Left cardiac atrium (tissue), 4 donors: ENCODE results near the gene LZTS3. TPM values are rescaled to one million over a fixed set of nuclear protein-coding genes. Genes with fewer than 3 reads are reported as not detected.

Experiments used
- ATAC-seq, 2 donors: fragments of 200-7000 bp; cut with Tn5 transposase; one replicate each; pipeline ENCODE4 v1.9.1; 2020; ENCODE audit warnings: mild to moderate bottlenecking in 2 of 2, moderate library complexity in 2 of 2
- DNase-seq: peaks from one replicate; pipeline ENCODE4 v3.0.0-alpha.2; 2020
- intact Hi-C, 2 donors: fragments of 100-400 bp; cut with DNase I; formaldehyde crosslinking; loops; one replicate each; pipeline versions ENCODE4 v1.14.1 to v1.15.1; 2022 to 2023
- total RNA-seq, 2 donors: library from RNA; stranded (reverse); fragmentation: NEBNext Ultra II Directional; extraction: Animal tissue kit (Norgen Biotek cat#: 25700); gene quantifications; one replicate each; pipeline ENCODE4 v1.2.1, GENCODE V29; 2021
- donor health status: DM: no; HTN: yes; CAD: no.
- donor health status: DM: no; HTN: yes; CAD: no; lungs with severe emphysema.
- donor health status: DM: yes; HTN: yes; CAD: no.
- donor health status: Dilated cardiomyopathy.

LZTS3 gene
- total RNA-seq, 2 donors from 2014 or later: 12.0 to 13.2 TPM

- DNase-seq (no peak), ATAC-seq (no peak)
- intact Hi-C loops: loop anchor here in 1 of 2 donors (10.0 kb wide), 1 partner anchor 232 kb away; the partner anchor contains the start of gene DNAAF9
Measured at GRCh38 chr20:3172126-3172932, 1.0 kb downstream of the LZTS3 start.

- DNase-seq: no peak
- intact Hi-C loops: loop anchor here in 1 of 2 donors (10.0 kb wide), 1 partner anchor 233 kb away; the partner anchor contains the start of gene DNAAF9
- ATAC-seq: no peak
Measured at GRCh38 chr20:3171391-3172125, 1.8 kb downstream of the LZTS3 start.

- no peak for DNase-seq
- intact Hi-C loops: no loop called here
- no peak for ATAC-seq
Measured at GRCh38 chr20:3168829-3169590, 4.3 kb downstream of the LZTS3 start.

- no peak for DNase-seq
- intact Hi-C loops: no loop called here
- ATAC-seq: peak in 1 of 2 donors; percentile 8
Measured at GRCh38 chr20:3168079-3168828, 5.1 kb downstream of the LZTS3 start.

- DNase-seq (no peak), ATAC-seq (no peak)
- intact Hi-C loops: no loop called here
Measured at GRCh38 chr20:3167738-3168078, 5.6 kb downstream of the LZTS3 start.

- ATAC-seq: no peak
- DNase-seq: no peak
- intact Hi-C loops: no loop called here
Measured at GRCh38 chr20:3166913-3167342, 6.4 kb downstream of the LZTS3 start.

- no peak for ATAC-seq
- intact Hi-C loops: no loop called here
- no peak for DNase-seq
Measured at GRCh38 chr20:3166338-3166912, 6.9 kb downstream of the LZTS3 start.

- DNase-seq (peak; percentile 70), ATAC-seq (peak in 1 of 2 donors; percentile 28)
- intact Hi-C loops: no loop called here
Measured at GRCh38 chr20:3165473-3166337, 7.6 kb downstream of the LZTS3 start.

GRCh38 chr20:3164763-3165410 is 8.5 kb downstream of the LZTS3 start:
- intact Hi-C loops: no loop called here
- ATAC-seq (no peak), DNase-seq (no peak)

- intact Hi-C loops: no loop called here
- DNase-seq (no peak), ATAC-seq (no peak)
Measured at GRCh38 chr20:3164043-3164762, 9.1 kb downstream of the LZTS3 start.

GRCh38 chr20:3163099-3164042 is 10.0 kb downstream of the LZTS3 start:
- DNase-seq (no peak), ATAC-seq (no peak)
- intact Hi-C loops: no loop called here

GRCh38 chr20:3162080-3162611 is 11.2 kb downstream of the LZTS3 start:
- DNase-seq: no peak
- intact Hi-C loops: no loop called here
- ATAC-seq: no peak

- intact Hi-C loops: no loop called here
- ATAC-seq (no peak), DNase-seq (no peak)
Measured at GRCh38 chr20:3161316-3162079, 11.9 kb downstream of the LZTS3 start.

- ATAC-seq: no peak
- intact Hi-C loops: no loop called here
- DNase-seq: no peak
Measured at GRCh38 chr20:3160418-3160817, 12.9 kb downstream of the LZTS3 start.
